ENCODE data around the gene CDY1. TPM values are rescaled to one million over a fixed set of nuclear protein-coding genes. Genes with fewer than 3 reads are reported as not detected.
"Not testable (repeated sequence)": the region's sequence is repeated elsewhere in the genome, so short reads cannot be mapped to it uniquely, and the experiment has no call there.

CDY1 gene
- total RNA-seq (2014; rRNA removed; shearing (Covaris generic)), result not detected in 2 replicates

GRCh38 chrY:25621817-25622216 lies at the start of gene CDY1:
Gene CDY1 (plus strand): TSS chrY:25622117. CDS start chrY:25622443, 326 bp downstream.
- not testable (repeated sequence) for DNase-seq (ENCODE audit: low spot score)

GRCh38 chrY:25593336-25593735 lies 28.6 kb upstream of the CDY1 start:
- not testable (repeated sequence) for DNase-seq (ENCODE audit: low spot score)

GRCh38 chrY:25620209-25620608 lies 1.7 kb upstream of the CDY1 start:
- not testable (repeated sequence) for DNase-seq (ENCODE audit: low spot score)

GRCh38 chrY:25626524-25626923 lies 4.6 kb downstream of the CDY1 start:
- not testable (repeated sequence) for DNase-seq (ENCODE audit: low spot score)

GRCh38 chrY:25630383-25631112 lies 8.6 kb downstream of the CDY1 start:
- DNase-seq (ENCODE audit: low spot score), result not testable (repeated sequence)

GRCh38 chrY:25639852-25640251 lies 17.9 kb downstream of the CDY1 start:
- DNase-seq (ENCODE audit: low spot score), result not testable (repeated sequence)

GRCh38 chrY:25643024-25643915 lies 21.4 kb downstream of the CDY1 start:
- not testable (repeated sequence) for DNase-seq (ENCODE audit: low spot score)
